HUDEP-2 (cell line): ENCODE measurements around the gene SRMS.
"Not testable (repeated sequence)": the region's sequence is repeated elsewhere in the genome, so short reads cannot be mapped to it uniquely, and the experiment has no call there.

ENCODE experiments used
- DNase-seq, 76 experiments: peaks; one replicate each; lab custom pipeline; 2025; ENCODE audit not compliant: unreplicated experiment in 76 of 76; lab: John Stamatoyannopoulos, UW

Gene SRMS

GRCh38 chr20:63580796-63581461, 33.4 kb upstream of the SRMS start:
- peak in 3 of 76 experiments; percentile 2 to 32 (median 21) for DNase-seq

GRCh38 chr20:63579017-63579694, 31.6 kb upstream of the SRMS start:
- no peak for DNase-seq

GRCh38 chr20:63578224-63579016, 30.9 kb upstream of the SRMS start:
- no peak for DNase-seq

GRCh38 chr20:63577317-63577894, 29.9 kb upstream of the SRMS start:
- DNase-seq = no peak

GRCh38 chr20:63576311-63576710, 28.8 kb upstream of the SRMS start:
- no peak for DNase-seq

GRCh38 chr20:63574829-63575743, 27.5 kb upstream of the SRMS start:
- DNase-seq = no peak

- DNase-seq = peak in 53 of 76 experiments; percentile 10 to 75 (median 46)
These were observed 26.7 kb upstream of the SRMS start, which contains the start of gene HELZ2 for GRCh38 chr20:63574156-63574828. HELZ2 (minus strand) TSS chr20:63574239; CDS start chr20:63572385, 1,854 bp downstream.

- DNase-seq = no peak
These were observed 26.1 kb upstream of the SRMS start for GRCh38 chr20:63573647-63574131.

- DNase-seq = no peak
These were observed 25.5 kb upstream of the SRMS start for GRCh38 chr20:63572788-63573646.

GRCh38 chr20:63572071-63572787, 24.7 kb upstream of the SRMS start:
- no peak for DNase-seq

GRCh38 chr20:63571087-63571478, 23.5 kb upstream of the SRMS start:
- DNase-seq = not testable (repeated sequence)

- no peak for DNase-seq
These were observed 22.9 kb upstream of the SRMS start for GRCh38 chr20:63570281-63571086.

GRCh38 chr20:63568986-63569949, 21.7 kb upstream of the SRMS start:
- no peak for DNase-seq

- DNase-seq = no peak
These were observed 20.8 kb upstream of the SRMS start for GRCh38 chr20:63568170-63568981.
